Psoas muscle (tissue), 8 donors: ENCODE measurements around the gene FAM76B. TPM values are rescaled to one million over a fixed set of nuclear protein-coding genes. Genes with fewer than 3 reads are reported as not detected.
"Not testable (repeated sequence)": the region's sequence is repeated elsewhere in the genome, so short reads cannot be mapped to it uniquely, and the experiment has no call there.

Source experiments
- ATAC-seq, 4 donors: fragments of 200-7000 bp; cut with Tn5 transposase; one replicate each; pipeline ENCODE4 v1.9.1; 2020; ENCODE audit warnings: moderate library complexity in 3 of 4, mild to moderate bottlenecking in 2 of 4
- DNase-seq, 2 donors: peaks; one replicate each; pipeline ENCODE4 v3.0.0-alpha.2; 2020
- H3K27ac ChIP-seq: fragments of 200-600 bp; one replicate; pipeline ENCODE4 v1.8.0; 2022
- H3K27me3 ChIP-seq, 3 donors: fragments of 200-600 bp in 1 of 3; one replicate each; pipeline versions ENCODE4 v1.6.1 to v1.8.0; 2013 to 2022; ENCODE audit warnings: low read length in 2 of 3, mild to moderate bottlenecking in 2 of 3, moderate library complexity in 1 of 3; ENCODE audit not compliant: insufficient read depth in 3 of 3
- H3K36me3 ChIP-seq, 2 donors: fragments of 200-600 bp in 1 of 2; one replicate each; pipeline versions ENCODE4 v1.6.1 to v1.8.0; 2013 to 2022; ENCODE audit warnings: low read depth in 1 of 2, mild to moderate bottlenecking in 1 of 2, moderate library complexity in 1 of 2; ENCODE audit not compliant: insufficient read depth in 1 of 2
- H3K4me1 ChIP-seq: fragments of 200-600 bp; one replicate; pipeline ENCODE4 v1.8.0; 2022
- H3K4me3 ChIP-seq: fragments of 200-600 bp; one replicate; pipeline ENCODE4 v1.8.0; 2022; ENCODE audit warnings: mild to moderate bottlenecking
- H3K9me3 ChIP-seq: fragments of 200-600 bp; one replicate; pipeline ENCODE4 v1.8.0; 2022
- CTCF ChIP-seq: fragments of 200-600 bp; IDR thresholded peaks from one replicate; pipeline ENCODE4 v1.8.0; 2022; ENCODE audit warnings: antibody characterized with exemption
- WGBS, 3 donors: extraction: QIAGEN DNeasy Blood & Tissue Kit; methylation state at CpG; one replicate each; pipeline versions ENCODE4 v1.1.6 to v1.1.7; 2013; 5-methylcytosine and 5-hydroxymethylcytosine counted together
- intact Hi-C, 2 donors: fragments of 100-400 bp; cut with DNase I; formaldehyde crosslinking; loops; one replicate each; pipeline versions ENCODE4 v1.11.0 to v1.14.2; 2022
- polyA plus RNA-seq, 3 donors: library from polyadenylated mRNA; stranded (reverse); fragments of 200-250 nt; gene quantifications; one replicate each; pipeline ENCODE4 v1.2.3, GENCODE V29; 2013
- total RNA-seq, 4 donors: library from RNA; stranded (reverse); fragmentation: NEBNext Ultra II Directional in 2 of 4; extraction: Animal tissue kit (Norgen Biotek cat#: 25700) in 2 of 4; gene quantifications; one replicate each; pipeline versions ENCODE4 v1.2.1 to v1.2.4, GENCODE V29; 2021 to 2023
- donor health status: healthy with polysubstance abuse.
- donor health status: DM: no; HTN: no; CAD: no; lungs with moderate emphysema.
- donor health status: Bipolar disorder and iron deficiency.
- donor health status: healthy.
- donor health status: DM: yes; HTN: yes; CAD: no.
- donor health status: DM: no; HTN: no; CAD: no.
- donor health status: DM: no; HTN: no; CAD: no.
- donor health status: DM: yes; HTN: yes; CAD: no.

The FAM76B gene
- total and polyA plus RNA-seq, 7 donors: 4.0 to 9.4 (median 5.9) TPM

GRCh38 chr11:95821640-95822039, 32.1 kb upstream of the FAM76B start:
- Histone ChIP-seq H3K27me3 (no peaks in the 10 kb centered on the region), H3K27ac (no peak overlapping the region), H3K9me3 (no peaks in the 10 kb centered on the region), H3K4me1 (no peaks in the 10 kb centered on the region), H3K36me3 (peaks cover 2 to 66% of the 10 kb centered on the region in 2 donors), H3K4me3 (no peak overlapping the region)
- intact Hi-C loops: no loop called here
- 77 to 84% (median 84%) methylated on average over 2 of the region's 2 CpGs for WGBS, 3 donors
- no peak for ATAC-seq
- TF ChIP-seq CTCF: no peak
- no peak for DNase-seq

- TF ChIP-seq CTCF: no peak
Measured at GRCh38 chr11:95816037-95816436, 26.5 kb upstream of the FAM76B start.

DNA sequence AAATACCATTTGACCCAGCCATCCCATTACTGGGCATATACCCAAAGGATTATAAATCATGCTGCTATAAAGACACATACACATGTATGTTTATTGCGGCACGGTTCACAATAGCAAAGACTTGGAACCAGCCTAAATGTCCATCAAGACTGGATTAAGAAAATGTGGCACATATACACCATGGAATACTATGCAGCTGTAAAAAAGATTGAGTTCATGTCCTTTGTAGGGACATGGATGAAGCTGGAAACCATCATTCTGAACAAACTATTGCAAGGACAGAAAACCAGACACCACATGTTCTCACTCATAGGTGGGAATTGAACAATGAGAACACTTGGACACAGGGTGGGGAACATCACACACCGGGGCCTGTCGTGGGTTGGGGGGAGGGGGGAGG, 21.5 kb upstream of the FAM76B start:
- H3K4me3 ChIP-seq, H3K27ac ChIP-seq, ATAC-seq, H3K27me3 ChIP-seq, intact Hi-C loops, H3K9me3 ChIP-seq, H3K4me1 ChIP-seq, DNase-seq: not testable (repeated sequence)
- 95 to 99% (median 96%) methylated on average over 3 to 4 of the region's 4 CpGs for WGBS, 3 donors
- H3K36me3 ChIP-seq: peaks cover 0 to 27% of the 10 kb centered on the region in 2 donors

More at GRCh38 chr11:95816037-95816436, 26.5 kb upstream of the FAM76B start:
- 95 to 99% (median 96%) methylated on average over 2 of the region's 2 CpGs for WGBS, 3 donors
- Histone ChIP-seq H3K4me1 (no peaks in the 10 kb centered on the region), H3K9me3 (no peaks in the 10 kb centered on the region), H3K27ac (no peak overlapping the region), H3K27me3 (no peaks in the 10 kb centered on the region), H3K4me3 (no peak overlapping the region), H3K36me3 (peaks cover 0 to 46% of the 10 kb centered on the region in 2 donors)
- ATAC-seq (no peak), DNase-seq (no peak)
- intact Hi-C loops: no loop called here

DNA sequence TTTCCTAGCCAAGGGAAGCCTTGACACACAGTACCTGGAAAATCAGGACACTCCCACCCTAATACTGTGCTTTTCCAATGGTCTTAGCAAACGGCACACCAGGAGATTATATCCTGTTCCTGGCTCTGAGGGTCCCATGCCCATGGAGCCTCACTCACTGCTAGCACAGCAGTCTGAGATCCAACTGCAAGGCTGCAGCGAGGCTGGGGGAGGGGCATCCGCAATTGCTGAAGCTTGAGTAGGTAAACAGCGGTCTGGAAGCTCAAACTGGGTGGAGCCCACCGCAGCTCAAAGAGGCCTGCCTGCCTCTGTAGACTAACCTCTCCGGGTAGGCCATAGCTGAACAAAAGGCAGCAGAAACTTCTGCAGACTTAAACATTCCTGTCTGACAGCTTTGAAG, 16.9 kb upstream of the FAM76B start:
- H3K27me3 ChIP-seq, H3K4me3 ChIP-seq, intact Hi-C loops, H3K27ac ChIP-seq, H3K9me3 ChIP-seq, ATAC-seq, H3K4me1 ChIP-seq: not testable (repeated sequence)
- WGBS, 3 donors: 94 to 96% (median 96%) methylated on average over 6 of the region's 6 CpGs
- peak in 1 of 2 donors; percentile 25 for DNase-seq
- H3K36me3 ChIP-seq: peaks cover 0 to 17% of the 10 kb centered on the region in 2 donors

- no peaks in the 10 kb centered on the region for H3K27me3 ChIP-seq
- no peak for TF ChIP-seq CTCF
- no peak for DNase-seq
- H3K36me3 ChIP-seq: peaks cover 0 to 20% of the 10 kb centered on the region in 2 donors
- no peak overlapping the region for H3K27ac ChIP-seq
- intact Hi-C loops: no loop called here
- 82 to 93% (median 87%) methylated on average over 2 of the region's 2 CpGs for WGBS, 3 donors
- no peaks in the 10 kb centered on the region for H3K9me3 ChIP-seq
- ATAC-seq: no peak
- no peak overlapping the region for H3K4me3 ChIP-seq
- H3K4me1 ChIP-seq: no peaks in the 10 kb centered on the region
Measured at GRCh38 chr11:95805869-95806268, 16.3 kb upstream of the FAM76B start.

DNA sequence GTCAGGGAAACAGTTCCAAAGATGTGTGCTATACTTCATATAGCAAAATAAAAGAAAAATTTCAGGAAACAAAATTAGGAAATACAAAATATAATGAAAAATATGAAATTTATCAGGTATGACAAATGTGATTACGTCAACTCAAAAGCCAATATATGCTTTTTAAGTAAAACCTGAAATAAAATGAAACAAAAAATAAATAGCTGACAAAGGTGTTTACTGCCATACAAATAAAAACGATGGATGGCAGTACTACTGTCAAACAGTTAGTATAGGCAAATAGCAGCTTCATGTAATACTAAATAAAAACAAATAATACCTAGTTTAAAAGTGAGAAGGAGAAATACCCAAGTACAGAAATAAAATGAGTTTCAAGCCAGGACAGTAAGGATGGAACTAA, 14.4 kb upstream of the FAM76B start:
- ATAC-seq (no peak), DNase-seq (no peak)
- Histone ChIP-seq H3K9me3 (no peaks in the 10 kb centered on the region), H3K27ac (no peak overlapping the region), H3K36me3 (peaks cover 7 to 39% of the 10 kb centered on the region in 2 donors), H3K4me3 (no peak overlapping the region), H3K4me1 (no peaks in the 10 kb centered on the region), H3K27me3 (no peaks in the 10 kb centered on the region)
- intact Hi-C loops: no loop called here
- 95 to 96% (median 96%) methylated on average over 2 of the region's 2 CpGs for WGBS, 3 donors
- no peak for TF ChIP-seq CTCF
